Activated CD4-positive, CD25-positive, alpha-beta regulatory T cell (primary cell): ENCODE measurements around the gene SLC25A48.
"Not testable (repeated sequence)": the region's sequence is repeated elsewhere in the genome, so short reads cannot be mapped to it uniquely, and the experiment has no call there.

ENCODE experiments used
- DNase-seq, 4 experiments: peaks; one replicate each; lab custom pipeline; 2025; lab: John Stamatoyannopoulos, UW

The SLC25A48 gene

DNA sequence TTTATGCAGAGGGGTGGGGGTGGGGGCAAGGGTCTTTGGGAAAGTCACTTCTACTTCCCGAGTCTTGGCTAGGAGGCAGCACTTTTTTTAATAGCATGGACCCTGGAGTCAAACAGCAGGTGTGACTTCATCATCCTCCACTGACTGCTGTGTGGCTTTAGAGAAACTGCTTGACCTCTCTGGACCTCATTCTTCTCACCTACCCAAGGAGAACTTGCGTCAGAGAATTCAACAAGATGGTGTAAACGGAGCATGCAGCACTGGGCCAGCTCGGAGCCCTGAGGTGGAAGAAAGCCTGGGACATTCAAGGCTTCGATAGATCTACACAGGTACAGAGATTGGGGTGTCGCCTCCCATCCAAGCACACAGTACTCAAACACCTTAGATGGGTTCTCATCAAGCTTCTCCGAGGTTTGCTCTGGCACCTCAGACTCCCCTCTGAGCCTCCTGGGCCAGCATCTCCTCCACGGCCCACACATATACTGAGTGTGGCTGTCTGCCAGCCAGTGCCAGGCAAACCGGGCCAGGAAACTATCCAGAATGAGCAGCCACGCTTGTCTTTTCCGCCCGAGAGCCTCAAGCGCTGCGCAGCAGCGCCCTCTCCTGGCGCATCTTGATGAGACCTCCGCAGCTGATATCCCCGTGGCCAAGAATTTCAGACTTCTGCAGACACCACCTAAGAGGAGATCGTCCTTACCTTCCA is 4.6 kb upstream of the SLC25A48 start:
- DNase-seq = no peak

DNA sequence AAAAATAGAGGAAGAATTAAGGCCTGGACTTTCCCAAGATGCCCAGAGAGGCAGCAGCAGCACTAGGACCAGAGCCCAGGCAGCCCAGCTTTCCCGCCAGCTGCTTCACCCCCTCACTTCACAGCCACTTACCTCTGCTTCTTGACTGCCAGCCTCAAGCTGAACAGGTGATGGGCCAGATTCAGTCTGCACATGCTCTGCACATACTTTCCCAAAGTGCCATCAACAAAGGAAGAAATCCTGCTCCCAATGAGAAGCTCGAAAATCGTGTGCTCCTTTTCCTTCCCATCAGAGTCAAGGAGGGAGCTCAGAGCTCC is 4.1 kb upstream of the SLC25A48 start:
- DNase-seq = no peak

DNA sequence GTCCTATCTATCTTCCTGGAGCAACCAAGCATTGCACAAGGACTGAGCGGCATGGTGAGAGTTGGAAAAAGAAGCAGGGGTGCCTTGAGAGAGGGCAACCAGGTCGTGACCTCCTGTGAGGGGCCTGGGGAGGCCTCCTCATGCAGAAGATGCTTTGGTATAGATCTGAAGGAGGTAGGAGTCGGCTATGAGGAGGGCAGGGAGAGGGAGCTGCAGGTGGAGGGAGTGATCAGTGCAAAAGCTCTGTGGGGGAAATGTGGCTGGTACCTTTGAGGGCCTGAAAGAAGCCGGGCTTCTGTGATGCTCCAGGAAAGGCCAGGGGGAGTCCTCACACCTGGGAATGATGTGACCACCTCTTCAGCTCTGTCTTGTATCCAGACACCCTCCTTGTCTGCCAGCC is 3.6 kb upstream of the SLC25A48 start:
- no peak for DNase-seq

DNA sequence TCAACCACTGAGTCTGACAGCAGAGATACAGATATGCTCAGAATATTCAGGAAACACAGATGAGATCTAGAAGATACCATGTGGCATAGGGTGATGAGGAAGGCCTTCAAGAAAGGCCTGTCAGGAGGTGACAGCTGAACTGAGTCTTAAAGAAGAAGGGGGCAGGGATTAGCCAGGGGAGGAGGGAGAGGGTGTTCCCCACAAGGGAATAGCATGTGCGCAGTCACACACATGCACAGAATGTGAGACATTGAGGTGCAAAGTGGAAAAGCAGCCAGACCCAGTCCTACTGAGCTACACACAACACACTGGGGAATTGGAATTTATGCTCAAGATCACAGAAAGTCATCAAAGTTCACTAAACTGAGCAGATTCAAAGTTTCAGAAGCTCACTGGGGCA is 3.0 kb upstream of the SLC25A48 start:
- DNase-seq = no peak

DNA sequence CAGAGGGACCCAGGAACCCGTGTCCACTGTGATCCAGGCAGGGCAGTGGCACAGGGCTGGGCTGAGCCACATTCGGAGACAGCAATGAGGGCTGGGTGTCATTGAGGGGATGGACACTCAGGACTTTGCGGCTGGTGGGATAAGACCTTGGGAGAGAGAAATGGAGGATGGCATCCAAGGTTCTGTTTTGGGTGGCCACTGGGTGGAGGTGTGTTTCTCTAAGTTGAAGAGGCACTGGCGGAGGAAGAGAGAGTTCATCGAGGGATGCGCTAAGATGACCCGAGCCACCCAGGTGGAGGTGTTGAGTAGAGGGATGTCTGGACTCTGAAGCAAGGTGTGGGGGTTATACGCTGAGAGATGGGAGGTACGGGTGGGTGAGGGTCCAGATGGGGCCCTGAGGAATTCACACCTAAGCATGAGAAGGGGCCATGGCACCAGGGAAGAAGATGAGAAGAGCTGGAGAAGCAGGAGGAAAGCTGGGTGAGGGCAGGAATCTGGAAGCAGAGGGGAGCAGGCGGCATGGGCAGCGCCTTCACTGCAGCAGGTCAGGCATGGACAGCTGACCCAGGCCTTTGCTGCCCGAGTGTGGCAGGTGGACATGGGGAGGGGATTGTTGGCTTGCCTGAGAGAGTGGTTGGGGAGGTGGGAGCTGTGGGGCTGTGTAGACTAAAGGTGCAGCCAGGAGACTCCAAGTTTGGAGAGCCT is 2.5 kb upstream of the SLC25A48 start:
- no peak for DNase-seq

DNA sequence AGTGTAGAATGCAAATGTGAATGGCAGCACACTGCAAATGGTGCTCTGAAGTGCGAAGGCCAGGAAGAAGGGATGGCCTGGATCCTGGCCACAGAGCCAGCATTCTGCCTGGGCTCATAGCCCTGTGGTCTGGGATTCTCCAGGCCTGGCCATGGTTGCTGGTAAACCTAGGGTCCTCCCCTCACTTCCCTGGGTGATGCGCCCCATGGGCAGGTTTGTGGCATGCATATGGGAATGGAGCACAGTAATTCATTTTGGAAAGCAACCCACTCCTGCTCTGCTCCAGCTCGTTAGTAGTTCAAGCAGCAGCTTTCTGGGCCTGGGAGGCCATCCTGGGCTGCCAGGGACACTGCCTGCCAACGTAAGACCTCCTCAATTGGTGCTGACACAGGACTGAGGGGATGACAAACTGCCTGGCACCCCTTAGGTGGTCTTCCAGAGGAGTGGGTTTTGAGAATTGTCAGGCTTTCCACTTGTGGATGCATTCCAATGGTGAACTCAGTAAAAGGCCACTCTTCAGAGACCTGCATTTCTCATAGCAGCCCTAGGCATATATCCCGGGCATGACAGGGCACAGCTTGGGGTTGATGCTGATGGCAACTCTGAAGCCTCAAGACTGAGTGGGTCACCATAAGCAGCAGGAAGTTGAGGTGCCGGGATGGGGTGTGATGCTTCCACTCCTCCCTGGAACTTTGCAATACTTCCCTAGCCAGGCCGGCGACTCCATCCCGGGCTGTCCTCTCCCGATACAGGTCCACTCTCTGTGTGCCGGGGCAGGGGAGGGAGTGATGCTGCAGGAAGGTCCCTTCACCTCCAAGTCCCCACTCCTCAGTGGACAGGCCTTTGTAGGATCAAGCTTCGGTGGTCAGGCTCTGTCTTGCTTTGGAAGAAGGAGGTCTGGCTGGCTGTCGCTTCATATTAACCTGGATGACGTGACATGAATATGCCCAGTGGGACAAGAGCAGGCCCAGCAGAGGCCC is 1.2 kb upstream of the SLC25A48 start:
- DNase-seq = no peak

DNA sequence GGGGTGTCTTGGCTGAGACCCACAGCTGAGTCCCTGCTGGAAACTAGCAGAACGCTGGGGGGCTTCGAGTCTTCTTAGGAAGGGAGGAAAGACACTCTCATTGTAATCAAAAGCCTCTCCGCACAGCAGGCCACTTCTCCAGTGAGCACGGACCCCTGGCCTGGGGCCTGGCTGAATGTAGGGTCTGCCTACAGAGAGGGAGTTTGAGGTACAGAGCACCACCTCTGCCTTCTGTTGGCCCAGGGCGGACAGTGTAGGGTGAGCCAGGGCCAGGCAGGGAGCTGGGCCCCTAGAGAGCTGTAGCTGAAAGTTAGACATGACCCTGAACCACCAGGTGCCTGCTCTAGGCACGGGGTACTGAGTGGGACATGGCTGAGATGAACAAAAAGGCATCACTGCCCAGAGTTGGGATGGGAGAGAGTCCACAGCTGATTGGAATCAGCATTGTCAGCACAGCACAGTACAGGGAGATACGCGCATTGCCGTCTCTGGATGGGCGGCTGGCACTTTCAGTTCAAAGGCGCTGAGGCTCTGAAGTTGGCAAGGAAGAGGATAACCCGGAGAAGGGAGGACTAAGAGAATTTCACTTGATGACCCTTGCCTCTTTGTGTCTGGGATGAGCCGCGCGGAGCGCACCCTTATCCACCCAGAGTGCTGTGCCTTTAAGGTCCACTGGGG is 363 bp upstream of the SLC25A48 start:
- DNase-seq = no peak

DNA sequence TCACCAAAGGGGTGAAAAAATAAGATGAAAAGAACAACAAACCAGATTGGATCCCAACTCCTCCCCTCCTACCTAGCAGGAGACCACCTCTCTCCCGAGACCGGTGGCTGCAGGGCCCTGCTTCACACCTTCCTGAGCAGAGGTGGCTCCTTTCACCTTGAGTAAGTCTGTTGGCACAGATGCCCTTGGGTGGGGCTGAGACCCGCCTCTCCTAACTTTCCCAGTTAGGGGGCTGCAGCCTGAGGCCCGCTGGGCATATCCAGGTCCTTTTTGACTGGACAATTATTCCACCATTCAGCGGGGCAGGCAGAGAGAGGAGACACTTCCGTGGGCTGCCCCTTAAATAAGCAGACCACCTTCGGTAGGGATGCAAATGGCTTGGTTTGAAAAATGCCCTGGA is 1.3 kb downstream of the SLC25A48 start:
- no peak for DNase-seq

DNA sequence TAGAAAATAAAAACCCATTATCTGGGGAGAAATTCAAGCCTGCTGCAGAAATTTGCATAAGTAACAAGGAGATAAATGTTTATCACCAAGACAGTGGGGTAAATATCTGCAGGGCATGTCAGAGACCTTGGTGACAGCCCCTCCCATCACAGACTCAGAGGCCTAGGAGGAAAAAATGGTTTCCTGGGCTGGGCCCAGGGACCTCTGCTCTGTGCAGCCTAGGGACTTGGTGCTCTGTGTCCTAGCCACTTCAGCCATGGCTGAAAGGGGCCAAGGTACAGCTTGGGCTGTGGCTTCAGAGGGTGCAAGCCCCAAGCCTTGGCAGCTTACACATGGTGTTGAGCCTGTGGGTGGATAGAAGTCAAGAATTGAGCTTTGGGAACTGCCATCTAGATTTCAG is 3.9 kb downstream of the SLC25A48 start:
- DNase-seq = not testable (repeated sequence)

DNA sequence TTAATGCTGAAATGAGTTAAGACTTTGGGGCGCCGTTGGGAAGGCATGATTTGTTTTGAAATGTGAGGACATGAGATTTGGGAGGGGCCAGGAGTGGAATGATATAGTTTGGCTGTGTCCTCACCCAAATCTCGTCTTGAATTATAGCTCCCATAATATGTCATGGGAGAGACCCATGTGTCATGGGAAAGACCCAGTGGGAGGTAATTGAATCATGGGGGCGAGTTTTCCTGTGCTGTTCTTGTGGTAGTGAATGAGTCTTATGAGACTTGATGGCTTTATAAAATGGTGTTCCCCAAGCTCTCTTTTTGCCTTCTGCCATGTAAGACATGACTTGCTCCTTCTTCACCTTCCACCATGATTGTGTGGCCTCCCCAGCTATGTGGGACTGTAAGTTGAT is 5.1 kb downstream of the SLC25A48 start:
- DNase-seq = no peak

DNA sequence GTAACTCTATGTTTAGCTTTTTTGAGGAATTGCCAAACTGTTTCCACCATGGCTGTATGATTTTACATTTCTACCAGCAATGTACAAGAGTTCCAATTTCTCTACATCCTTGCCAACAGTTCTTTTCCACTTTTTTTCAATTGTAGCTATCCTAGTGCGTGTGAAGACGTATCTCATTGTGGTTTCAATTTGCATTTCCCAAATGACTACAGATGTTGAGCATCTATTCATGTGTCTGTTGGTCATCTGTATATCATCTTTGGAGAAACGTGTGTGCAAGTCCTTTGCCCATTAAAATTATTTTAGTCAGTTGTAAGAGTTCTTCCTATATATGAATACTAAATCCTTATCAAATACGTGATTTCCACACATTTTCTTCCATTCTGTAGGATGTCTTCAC is 6.5 kb downstream of the SLC25A48 start:
- no peak for DNase-seq

DNA sequence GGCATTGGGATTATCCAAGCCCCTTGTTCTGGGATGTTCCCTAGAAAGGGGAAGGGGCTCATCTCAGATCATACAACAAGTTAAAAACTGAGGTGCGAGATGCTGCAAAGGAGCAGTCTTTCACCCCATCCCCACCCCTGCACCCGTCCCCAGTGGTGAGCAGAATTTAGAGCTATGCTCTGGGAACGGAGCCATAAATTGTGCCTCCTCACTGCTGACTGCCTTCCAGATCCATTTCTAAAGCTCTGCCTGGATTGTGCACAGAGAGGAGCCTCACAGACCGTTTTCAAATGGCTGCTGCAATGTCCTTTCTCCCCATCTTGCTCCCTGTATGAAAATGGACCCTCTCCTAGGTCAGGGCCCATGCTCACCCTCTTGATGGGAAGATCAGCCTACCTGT is 8.3 kb downstream of the SLC25A48 start:
- DNase-seq = no peak

DNA sequence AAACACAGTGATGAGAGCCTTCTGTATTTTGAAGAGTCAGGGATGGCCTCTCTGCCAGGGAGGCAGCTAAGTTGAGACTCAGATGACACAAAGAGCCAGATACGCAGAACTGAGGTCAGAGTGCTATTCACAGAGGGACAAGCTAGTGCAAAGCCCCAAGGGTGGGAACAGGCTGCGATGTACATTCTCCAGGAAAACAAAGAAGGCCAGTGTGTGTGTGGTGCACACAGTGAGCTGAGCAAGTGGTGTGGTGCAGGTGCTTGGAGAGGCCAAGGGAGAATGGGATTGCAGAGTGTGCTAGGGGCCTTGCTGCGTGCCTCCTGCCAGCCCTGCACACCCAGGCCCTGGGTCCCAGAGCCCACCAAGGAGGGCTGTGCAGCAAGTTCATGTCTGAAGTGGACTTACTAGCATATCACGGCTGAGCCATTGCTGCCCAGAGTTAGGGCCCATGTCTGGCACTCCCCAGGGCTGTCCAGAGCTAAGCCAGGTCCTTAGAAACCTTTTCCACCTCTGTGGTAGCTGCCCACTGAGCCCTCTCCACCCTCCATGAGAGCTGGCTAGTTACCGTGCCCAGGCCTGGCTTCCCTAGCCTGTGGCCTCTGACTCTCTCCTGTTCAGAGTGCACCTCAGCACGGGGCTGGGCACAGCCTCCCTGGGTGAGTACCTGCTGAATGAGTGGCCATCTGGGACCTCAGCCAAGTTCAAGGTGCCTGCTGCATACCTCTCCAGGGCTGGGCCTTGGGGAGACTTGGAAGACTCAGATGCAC is 9.3 kb downstream of the SLC25A48 start:
- no peak for DNase-seq

DNA sequence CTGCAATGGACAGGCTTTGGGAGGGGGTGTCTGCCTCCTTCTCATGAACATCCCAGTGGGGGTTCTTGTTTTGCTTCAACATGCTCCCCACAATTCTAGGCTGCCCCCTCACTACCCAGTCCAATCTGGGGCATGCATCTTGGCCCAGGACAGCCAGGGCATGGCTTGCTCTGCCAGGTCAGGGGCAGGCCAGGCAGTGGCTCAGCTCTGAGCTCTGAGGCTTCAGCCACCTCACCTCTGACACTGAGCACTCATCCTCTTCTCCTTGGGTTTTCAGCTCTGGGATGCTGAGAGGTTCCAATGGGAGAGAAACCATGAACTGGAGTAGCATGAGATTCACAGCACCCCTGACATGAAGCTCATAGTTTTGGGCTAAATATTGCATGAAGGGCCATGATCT is 11.8 kb downstream of the SLC25A48 start:
- no peak for DNase-seq

DNA sequence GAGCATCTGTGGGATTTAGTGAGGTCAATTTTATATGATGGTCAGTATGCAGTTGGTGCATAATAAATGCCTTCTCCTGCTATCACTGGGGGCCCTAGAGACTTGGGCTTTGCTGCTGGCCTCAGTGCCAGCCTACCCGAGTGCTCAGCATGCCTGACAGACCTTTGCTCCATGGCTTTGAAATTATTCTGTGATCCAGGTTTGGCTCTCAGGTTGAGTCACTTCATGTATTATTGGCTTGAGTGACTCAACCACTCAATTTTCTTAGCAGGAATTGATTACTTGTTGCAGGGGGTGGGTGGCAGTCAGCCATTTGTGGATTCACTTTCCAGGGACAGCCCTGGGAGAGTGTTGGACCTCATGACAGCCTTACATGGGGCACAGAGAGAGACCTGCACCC is 13.5 kb downstream of the SLC25A48 start:
- no peak for DNase-seq

DNA sequence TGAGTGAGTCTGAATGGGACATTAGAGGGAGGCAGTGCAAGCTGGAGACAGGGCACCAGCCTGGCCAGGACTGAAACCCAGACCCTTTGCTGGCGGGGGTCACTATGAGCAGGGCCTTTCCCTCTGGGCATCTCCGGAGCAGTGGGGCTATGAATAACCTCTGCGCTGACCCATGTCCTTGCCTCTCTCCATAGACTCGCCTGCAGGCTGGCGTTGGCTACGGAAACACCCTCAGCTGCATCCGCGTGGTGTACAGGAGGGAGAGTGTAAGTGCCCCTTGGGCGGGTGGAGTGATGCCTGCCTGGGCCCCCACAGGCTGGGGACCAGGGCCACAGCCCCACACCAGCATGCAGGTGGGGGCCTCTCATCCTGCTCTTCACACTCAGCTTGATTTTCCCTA is 15.8 kb downstream of the SLC25A48 start:
- DNase-seq = no peak

DNA sequence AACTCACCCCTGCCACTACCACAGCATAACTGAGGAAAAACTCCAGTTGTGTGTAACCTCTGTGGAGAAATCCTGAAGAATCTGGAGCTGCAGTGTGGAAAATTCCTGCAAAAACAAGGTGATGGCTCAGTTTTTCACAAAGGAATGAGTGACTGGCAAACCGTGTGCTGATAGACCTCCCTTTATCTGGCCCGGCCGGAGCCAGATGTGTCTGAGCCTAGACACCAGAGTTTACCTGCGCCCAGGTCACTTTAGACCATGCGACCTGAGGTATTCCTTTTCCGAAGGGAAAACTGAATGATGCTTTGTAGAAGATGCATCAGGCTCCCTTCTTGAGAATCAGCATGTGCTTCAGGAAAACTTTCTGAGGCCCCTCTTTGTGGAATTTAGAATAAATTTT is 16.2 kb downstream of the SLC25A48 start:
- DNase-seq = no peak

DNA sequence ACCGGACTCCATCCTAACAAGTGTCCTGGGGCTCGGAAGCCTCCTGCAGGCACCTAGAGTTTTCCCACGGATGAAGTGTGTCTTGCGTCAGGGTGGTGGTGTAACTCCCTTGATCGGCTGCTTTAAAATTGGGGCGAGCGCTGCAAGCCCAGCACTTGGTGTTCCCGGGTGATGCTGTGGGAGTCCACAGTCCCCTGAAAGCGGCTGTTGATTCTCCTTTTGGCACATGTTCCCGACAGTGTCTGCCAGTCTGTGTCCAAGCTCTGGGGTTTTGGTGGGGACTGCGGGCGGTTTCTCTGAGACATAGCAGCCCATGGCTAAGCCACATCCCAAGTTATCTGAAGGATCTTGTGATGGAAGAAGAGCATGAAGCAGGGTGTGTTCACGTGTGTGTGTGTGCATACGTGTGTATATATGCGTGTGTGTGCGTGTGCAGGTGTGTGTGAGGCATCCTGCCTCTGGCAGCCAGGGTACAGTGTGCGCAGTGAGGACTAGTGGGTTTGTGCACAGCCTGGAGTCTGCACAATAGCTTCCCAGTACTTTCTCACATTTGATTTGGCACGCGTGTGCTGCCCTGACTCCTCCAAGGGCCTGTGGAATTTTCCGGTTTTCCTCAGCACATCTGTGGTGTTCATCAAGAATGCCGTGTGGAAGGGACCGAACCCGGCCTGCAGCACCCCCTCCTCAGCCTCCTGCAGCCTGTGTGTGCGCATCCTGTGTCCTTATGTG is 16.9 kb downstream of the SLC25A48 start:
- DNase-seq = no peak

DNA sequence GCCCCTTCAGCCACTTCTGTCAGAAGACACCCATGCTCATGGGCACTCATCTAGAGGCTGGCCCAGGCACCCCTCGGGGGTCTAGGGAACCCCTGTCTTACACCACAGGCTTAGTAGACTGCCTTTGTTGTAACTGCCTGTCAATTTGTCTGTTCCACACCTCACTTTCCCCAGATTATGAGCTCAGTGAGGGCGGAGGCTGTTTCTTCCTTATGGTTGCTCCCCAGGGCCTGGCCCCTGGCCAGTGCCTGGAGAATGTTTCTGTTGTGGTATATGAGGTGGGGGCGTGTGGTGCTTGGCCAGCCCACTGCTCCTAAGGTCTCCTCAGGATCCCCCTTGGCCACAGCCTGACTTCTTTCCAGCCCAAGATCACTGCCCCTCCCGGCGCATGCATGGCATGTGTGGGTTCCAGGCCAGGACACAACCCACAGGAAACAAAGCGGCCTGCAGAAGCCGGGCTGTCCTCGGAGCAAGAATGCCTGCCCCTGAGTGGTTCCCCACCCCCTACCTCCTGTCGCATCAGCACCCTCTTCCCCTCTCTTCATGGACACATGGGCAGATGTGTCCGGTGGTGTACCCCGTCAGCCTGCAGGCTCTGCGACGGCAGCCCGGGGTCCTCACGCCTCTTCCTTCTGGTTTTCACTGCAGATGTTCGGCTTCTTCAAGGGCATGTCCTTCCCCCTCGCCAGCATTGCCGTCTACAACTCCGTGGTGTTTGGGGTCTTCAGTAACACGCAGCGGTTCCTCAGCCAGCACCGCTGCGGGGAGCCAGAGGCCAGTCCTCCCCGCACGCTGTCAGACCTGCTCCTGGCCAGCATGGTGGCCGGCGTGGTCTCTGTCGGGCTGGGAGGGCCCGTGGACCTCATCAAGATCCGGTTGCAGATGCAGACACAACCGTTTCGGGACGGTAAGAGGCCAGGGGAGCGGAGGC is 17.7 kb downstream of the SLC25A48 start:
- DNase-seq = no peak
